ENCODE measurements around the gene PCCB.

Gene PCCB

DNA sequence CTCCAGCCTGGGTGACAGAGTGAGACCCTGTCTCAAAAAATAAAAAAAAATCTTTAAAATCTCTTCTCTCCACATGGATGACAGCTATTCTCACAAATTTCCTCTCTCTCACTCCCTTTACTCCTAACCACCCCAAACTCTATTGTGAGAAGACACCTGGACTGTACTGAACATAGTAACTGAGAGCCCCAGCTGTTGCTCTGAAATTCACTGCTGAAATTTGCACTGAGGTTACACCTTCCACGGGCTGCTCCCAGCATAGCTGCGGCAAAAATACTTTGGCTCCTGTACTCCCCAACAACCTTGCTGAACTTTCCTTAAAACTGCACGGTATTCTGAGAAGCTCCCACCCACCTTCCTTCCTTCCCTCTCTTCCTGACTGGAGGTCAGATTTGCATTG, 4.4 kb upstream of the PCCB start:
- no peak overlapping the region for H3K27ac ChIP-seq (ENCODE audit: low read depth, low read length)
- H3K9ac ChIP-seq (ENCODE audit: low read depth, low read length): no peak overlapping the region
- H3K27me3 ChIP-seq (ENCODE audit: control insufficient read depth, insufficient read depth, low read length): peaks cover 6% of the 10 kb centered on the region; the same call in 1 of the 2 replicates
- peaks cover 7% of the 10 kb centered on the region for H3K4me1 ChIP-seq (ENCODE audit: control insufficient read depth, insufficient read depth, low read length)
- H3K4me3 ChIP-seq (ENCODE audit: low read depth, low read length): no peak overlapping the region
- H3K9me3 ChIP-seq (ENCODE audit: control insufficient read depth, insufficient read depth, low read length): no peaks in the 10 kb centered on the region
- no peaks in the 10 kb centered on the region for H3K36me3 ChIP-seq (ENCODE audit: control insufficient read depth, insufficient read depth, low read length)

DNA sequence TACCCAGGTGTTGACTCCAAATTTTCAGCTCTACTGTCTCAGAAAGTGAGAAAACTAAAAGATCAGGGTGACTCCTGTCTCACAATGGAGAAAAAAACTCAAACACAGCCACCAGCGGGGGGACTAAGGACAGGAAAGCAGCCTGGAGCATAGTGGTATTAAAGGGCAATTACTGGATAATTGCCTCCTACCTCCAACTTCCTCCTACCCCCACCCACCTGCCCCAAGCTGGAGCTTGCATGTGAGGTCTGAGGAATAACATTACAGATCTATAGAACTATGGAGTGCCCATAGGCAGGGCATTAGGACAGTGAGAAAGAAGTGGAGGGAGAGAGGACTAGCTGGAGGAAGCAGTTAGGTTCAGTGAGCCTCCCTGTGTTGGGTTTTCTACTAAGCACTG, 2.7 kb upstream of the PCCB start:
- no peaks in the 10 kb centered on the region for H3K27me3 ChIP-seq (ENCODE audit: control insufficient read depth, insufficient read depth, low read length)
- no peaks in the 10 kb centered on the region for H3K9me3 ChIP-seq (ENCODE audit: control insufficient read depth, insufficient read depth, low read length)
- H3K27ac ChIP-seq (ENCODE audit: low read depth, low read length): peak overlapping the region; percentile 17
- peaks cover 16% of the 10 kb centered on the region for H3K4me1 ChIP-seq (ENCODE audit: control insufficient read depth, insufficient read depth, low read length)
- no peak overlapping the region for H3K4me3 ChIP-seq (ENCODE audit: low read depth, low read length)
- no peak overlapping the region for H3K9ac ChIP-seq (ENCODE audit: low read depth, low read length)
- no peaks in the 10 kb centered on the region for H3K36me3 ChIP-seq (ENCODE audit: control insufficient read depth, insufficient read depth, low read length)

DNA sequence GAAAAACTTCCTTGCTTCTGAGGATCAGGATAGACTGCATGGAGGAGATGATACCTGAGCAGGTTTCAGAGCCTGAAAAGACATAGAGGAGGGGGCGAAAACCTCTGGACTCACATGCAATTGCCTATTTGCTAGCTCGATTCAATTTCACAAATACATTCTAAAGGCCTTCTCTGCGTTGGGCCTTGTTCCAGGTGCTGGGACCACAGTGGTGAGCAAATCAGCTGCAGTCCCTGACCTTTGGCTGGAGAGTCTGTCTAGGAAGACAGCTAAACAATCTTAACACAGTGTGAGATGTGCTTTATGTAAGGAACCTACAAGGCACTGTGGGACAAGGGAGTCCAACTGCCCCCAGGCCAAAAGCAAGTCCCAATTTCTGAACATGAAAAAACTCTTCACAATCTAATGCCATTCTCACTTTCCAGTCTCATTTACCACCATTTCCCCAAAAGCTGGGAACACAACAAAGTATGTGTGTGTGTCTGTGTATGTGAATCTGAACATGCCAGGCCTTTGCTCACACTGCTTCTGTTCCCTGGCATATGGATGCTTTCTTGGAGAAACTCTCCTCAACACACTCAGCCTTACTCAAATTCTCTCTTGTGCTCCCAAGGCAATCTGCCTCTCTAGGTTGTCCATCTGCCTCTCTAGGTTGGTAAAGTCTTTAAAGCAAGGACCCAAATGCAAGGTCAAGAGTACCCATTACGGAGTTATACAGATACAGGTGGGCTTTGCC, 2.1 kb upstream of the PCCB start:
- Histone ChIP-seq H3K36me3 (ENCODE audit: control insufficient read depth, insufficient read depth, low read length) (no peaks in the 10 kb centered on the region), H3K27me3 (ENCODE audit: control insufficient read depth, insufficient read depth, low read length) (no peaks in the 10 kb centered on the region), H3K27ac (ENCODE audit: low read depth, low read length) (no peak overlapping the region), H3K4me3 (ENCODE audit: low read depth, low read length) (no peak overlapping the region), H3K9ac (ENCODE audit: low read depth, low read length) (no peak overlapping the region), H3K4me1 (ENCODE audit: control insufficient read depth, insufficient read depth, low read length) (peaks cover 16% of the 10 kb centered on the region), H3K9me3 (ENCODE audit: control insufficient read depth, insufficient read depth, low read length) (no peaks in the 10 kb centered on the region)

DNA sequence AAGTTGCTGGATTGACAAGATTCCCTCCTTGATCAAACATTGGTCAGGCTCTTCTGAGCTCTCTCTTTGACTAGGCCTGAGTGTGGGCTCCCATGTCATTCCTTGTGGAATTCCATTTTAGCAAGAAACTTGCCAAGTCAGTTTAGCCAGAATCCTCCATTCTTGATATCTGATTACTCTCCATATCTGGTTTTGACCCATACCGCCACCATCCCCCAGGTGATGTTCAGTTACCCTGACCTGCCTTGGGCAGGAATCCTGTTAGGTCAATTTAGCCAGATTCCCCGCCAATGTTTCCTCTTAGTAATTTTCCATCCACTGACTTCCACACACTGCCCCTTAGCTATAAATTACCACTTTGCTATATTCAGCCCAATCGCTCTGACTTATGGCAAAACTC, 1.0 kb upstream of the PCCB start:
- peaks cover 16% of the 10 kb centered on the region for H3K4me1 ChIP-seq (ENCODE audit: control insufficient read depth, insufficient read depth, low read length)
- no peak overlapping the region for H3K27ac ChIP-seq (ENCODE audit: low read depth, low read length)

DNA sequence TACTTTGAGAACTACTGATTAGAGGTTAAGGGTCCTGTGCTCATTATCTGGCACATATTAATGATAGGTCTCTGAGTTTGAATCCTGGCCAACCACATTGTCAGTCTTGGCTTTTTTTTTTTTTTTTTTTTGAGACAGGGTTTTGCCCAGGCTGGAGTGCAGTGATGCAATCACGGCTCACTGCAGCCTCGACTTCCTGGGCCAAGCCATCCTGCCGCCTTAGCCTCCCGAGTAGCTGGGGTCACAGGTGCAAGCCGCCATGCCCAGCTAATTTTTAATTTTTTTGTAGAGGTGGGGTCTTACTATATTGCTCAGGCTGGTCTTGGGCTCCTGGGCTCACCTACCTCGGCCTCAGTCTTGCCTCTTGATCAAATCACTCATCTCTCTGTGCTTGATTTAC, 547 bp upstream of the PCCB start:
- Histone ChIP-seq H3K36me3 (ENCODE audit: control insufficient read depth, insufficient read depth, low read length) (no peaks in the 10 kb centered on the region), H3K4me3 (ENCODE audit: low read depth, low read length) (peak overlapping the region; percentile 90), H3K27me3 (ENCODE audit: control insufficient read depth, insufficient read depth, low read length) (no peaks in the 10 kb centered on the region), H3K9me3 (ENCODE audit: control insufficient read depth, insufficient read depth, low read length) (no peaks in the 10 kb centered on the region), H3K9ac (ENCODE audit: low read depth, low read length) (peak overlapping the region; percentile 97), H3K27ac (ENCODE audit: low read depth, low read length) (peak overlapping the region; percentile 99), H3K4me1 (ENCODE audit: control insufficient read depth, insufficient read depth, low read length) (peaks cover 16% of the 10 kb centered on the region)

More for the DNA sequence above, 1.0 kb upstream of the PCCB start:
- H3K9ac ChIP-seq (ENCODE audit: low read depth, low read length): no peak overlapping the region
- no peaks in the 10 kb centered on the region for H3K9me3 ChIP-seq (ENCODE audit: control insufficient read depth, insufficient read depth, low read length)
- H3K4me3 ChIP-seq (ENCODE audit: low read depth, low read length): no peak overlapping the region
- no peaks in the 10 kb centered on the region for H3K27me3 ChIP-seq (ENCODE audit: control insufficient read depth, insufficient read depth, low read length)
- no peaks in the 10 kb centered on the region for H3K36me3 ChIP-seq (ENCODE audit: control insufficient read depth, insufficient read depth, low read length)

DNA sequence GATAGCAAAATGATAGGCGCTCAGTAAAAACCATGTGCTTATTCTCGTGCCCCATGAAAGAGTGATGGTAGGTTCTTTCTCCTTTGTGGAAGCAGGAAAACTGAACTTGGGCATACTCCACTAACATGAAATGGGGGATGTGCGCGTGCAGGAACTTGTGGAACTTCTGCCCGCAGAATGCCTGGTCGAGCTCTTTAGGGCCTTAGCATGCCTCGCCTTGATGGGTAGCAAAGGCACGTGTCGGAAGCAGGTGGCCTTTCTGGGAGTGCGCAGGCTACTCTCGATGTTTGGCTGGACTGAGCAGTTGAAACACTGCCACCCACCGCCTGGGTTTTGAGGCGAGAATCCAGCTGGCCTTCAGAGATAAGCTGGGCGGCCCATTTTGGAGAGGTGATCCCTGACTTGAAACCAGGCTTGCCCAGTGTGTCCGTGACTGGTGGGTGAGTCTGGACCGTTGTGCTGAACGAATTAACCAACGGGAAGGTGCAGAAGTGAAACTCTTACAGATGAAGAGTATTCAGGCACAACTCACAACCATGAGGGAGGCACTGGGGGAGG, 842 bp downstream of the PCCB start:
- peak overlapping the region; percentile 90 for H3K4me3 ChIP-seq (ENCODE audit: low read depth, low read length)
- H3K27me3 ChIP-seq (ENCODE audit: control insufficient read depth, insufficient read depth, low read length): no peaks in the 10 kb centered on the region
- no peaks in the 10 kb centered on the region for H3K9me3 ChIP-seq (ENCODE audit: control insufficient read depth, insufficient read depth, low read length)
- H3K27ac ChIP-seq (ENCODE audit: low read depth, low read length): peak overlapping the region; percentile 99
- H3K4me1 ChIP-seq (ENCODE audit: control insufficient read depth, insufficient read depth, low read length): peaks cover 16% of the 10 kb centered on the region
- peak overlapping the region; percentile 97 for H3K9ac ChIP-seq (ENCODE audit: low read depth, low read length)
- H3K36me3 ChIP-seq (ENCODE audit: control insufficient read depth, insufficient read depth, low read length): peaks cover 8% of the 10 kb centered on the region

DNA sequence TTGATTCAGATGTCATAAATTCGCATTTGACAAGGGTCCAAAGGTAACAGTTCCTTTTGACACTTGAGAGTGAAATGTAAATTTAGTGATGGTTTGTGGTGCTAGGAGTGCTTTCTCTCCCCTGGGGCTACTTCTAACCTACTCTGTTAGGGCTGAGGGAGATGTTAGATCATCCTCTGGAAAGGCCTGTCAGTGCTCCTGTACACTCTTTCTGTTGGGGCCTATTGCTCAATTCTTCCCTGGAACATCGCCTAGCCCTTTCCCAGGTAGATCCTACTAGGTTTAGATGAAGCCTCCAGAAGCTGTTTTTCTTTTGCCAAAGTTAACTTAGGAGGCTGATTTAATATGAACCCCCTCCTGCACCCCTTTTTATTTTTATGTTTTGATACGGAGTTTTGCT, 1.4 kb downstream of the PCCB start:
- no peak overlapping the region for H3K27ac ChIP-seq (ENCODE audit: low read depth, low read length)
- peaks cover 16% of the 10 kb centered on the region for H3K4me1 ChIP-seq (ENCODE audit: control insufficient read depth, insufficient read depth, low read length)
- no peaks in the 10 kb centered on the region for H3K9me3 ChIP-seq (ENCODE audit: control insufficient read depth, insufficient read depth, low read length)
- peak overlapping the region; percentile 90 for H3K4me3 ChIP-seq (ENCODE audit: low read depth, low read length)
- no peaks in the 10 kb centered on the region for H3K27me3 ChIP-seq (ENCODE audit: control insufficient read depth, insufficient read depth, low read length)
- peaks cover 13% of the 10 kb centered on the region for H3K36me3 ChIP-seq (ENCODE audit: control insufficient read depth, insufficient read depth, low read length)
- no peak overlapping the region for H3K9ac ChIP-seq (ENCODE audit: low read depth, low read length)

DNA sequence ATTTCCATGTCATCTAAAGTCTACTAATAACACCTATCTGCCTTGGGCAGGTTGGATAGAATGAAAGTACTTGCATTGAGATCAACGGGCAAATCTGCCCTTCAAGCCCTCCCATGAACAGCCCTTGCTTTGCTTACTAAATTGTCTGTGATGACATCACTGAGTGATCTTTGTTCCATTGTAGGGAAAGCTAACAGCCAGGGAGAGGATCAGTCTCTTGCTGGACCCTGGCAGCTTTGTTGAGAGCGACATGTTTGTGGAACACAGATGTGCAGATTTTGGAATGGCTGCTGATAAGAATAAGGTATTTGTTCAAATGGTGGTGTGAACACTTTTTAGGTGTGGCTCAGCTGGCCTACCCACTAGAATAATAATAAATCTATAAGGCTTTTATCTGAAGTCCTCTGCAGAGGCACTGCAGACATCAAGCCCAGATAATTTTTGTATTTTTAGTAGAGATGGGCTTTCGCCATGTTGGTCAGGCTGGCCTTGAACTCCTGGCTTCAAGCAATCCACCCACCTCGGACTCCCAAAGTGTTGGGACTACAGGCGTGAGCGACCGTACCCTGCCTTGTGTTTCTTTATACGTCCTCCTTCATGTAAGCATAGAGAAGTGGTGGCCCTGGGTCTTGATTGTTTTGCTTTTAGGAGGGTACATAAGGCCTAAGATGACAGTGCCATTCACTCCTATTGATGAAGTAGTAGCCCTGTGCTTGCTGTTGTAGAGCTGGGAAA, 5.7 kb downstream of the PCCB start:
- peaks cover 8% of the 10 kb centered on the region for H3K4me1 ChIP-seq (ENCODE audit: control insufficient read depth, insufficient read depth, low read length)
- H3K4me3 ChIP-seq (ENCODE audit: low read depth, low read length): no peak overlapping the region
- no peak overlapping the region for H3K9ac ChIP-seq (ENCODE audit: low read depth, low read length)
- H3K36me3 ChIP-seq (ENCODE audit: control insufficient read depth, insufficient read depth, low read length): peaks cover 55% of the 10 kb centered on the region
- H3K9me3 ChIP-seq (ENCODE audit: control insufficient read depth, insufficient read depth, low read length): no peaks in the 10 kb centered on the region
- no peak overlapping the region for H3K27ac ChIP-seq (ENCODE audit: low read depth, low read length)
- H3K27me3 ChIP-seq (ENCODE audit: control insufficient read depth, insufficient read depth, low read length): no peaks in the 10 kb centered on the region

DNA sequence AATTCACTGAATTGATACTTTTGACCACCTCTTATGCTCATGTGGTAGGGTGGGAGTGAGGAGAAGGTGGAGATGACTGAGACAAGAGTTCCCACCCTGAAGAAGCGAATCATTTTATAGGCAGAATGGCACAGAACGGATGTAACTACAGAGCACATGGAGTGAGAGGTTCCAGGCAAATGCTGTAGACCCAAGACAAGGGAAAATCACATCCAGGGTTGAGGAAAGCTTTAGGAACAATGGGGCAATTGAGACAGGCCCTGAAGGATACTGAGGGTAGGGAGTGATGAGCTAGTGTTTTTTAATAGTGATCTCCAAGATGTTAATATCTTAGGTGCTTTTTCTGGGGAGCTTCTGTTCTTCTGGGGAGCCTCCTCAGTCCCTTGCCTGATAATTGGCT, 8.1 kb downstream of the PCCB start:
- Histone ChIP-seq H3K36me3 (ENCODE audit: control insufficient read depth, insufficient read depth, low read length) (peaks cover 75% of the 10 kb centered on the region), H3K4me3 (ENCODE audit: low read depth, low read length) (no peak overlapping the region), H3K9ac (ENCODE audit: low read depth, low read length) (no peak overlapping the region), H3K4me1 (ENCODE audit: control insufficient read depth, insufficient read depth, low read length) (no peaks in the 10 kb centered on the region), H3K27ac (ENCODE audit: low read depth, low read length) (no peak overlapping the region), H3K9me3 (ENCODE audit: control insufficient read depth, insufficient read depth, low read length) (no peaks in the 10 kb centered on the region), H3K27me3 (ENCODE audit: control insufficient read depth, insufficient read depth, low read length) (no peaks in the 10 kb centered on the region)

DNA sequence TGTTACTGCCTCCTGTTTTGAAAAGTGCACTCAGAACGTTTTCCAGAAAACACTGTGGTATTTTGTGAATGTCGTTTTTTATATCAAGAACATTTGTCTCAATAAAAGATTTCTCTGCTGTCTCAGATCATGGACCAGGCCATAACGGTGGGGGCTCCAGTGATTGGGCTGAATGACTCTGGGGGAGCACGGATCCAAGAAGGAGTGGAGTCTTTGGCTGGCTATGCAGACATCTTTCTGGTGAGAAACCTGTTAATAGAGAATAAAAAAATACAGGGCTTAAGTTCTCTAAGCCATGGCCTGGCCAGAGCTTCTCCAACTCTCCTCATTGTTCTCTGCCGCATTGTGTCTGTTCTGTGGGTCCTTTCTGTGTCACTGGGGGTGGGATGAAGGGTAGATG, 11.7 kb downstream of the PCCB start:
- no peaks in the 10 kb centered on the region for H3K4me1 ChIP-seq (ENCODE audit: control insufficient read depth, insufficient read depth, low read length)
- no peaks in the 10 kb centered on the region for H3K9me3 ChIP-seq (ENCODE audit: control insufficient read depth, insufficient read depth, low read length)
- no peak overlapping the region for H3K9ac ChIP-seq (ENCODE audit: low read depth, low read length)
- no peaks in the 10 kb centered on the region for H3K27me3 ChIP-seq (ENCODE audit: control insufficient read depth, insufficient read depth, low read length)
- H3K27ac ChIP-seq (ENCODE audit: low read depth, low read length): no peak overlapping the region
- H3K4me3 ChIP-seq (ENCODE audit: low read depth, low read length): no peak overlapping the region
- H3K36me3 ChIP-seq (ENCODE audit: control insufficient read depth, insufficient read depth, low read length): peaks cover 71% of the 10 kb centered on the region

DNA sequence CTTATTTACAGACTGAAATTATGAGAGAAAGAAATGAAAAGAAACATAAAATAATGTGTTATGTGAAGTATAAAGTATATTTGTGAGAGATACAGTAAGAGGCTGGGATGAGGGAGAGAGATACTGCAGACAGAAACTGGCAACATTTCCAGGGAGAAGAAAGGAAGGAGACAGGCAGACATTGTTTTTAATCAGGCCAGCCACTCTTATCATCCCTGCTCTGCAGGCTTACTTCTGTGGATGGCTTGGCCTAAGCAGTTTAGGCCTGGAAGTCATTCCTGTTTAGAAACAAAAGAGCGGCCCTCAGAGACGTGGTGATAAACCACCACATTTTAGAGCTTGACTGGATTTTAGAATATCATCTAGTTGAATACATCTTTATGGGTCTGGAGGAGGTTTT, 12.4 kb downstream of the PCCB start:
- peaks cover 67% of the 10 kb centered on the region for H3K36me3 ChIP-seq (ENCODE audit: control insufficient read depth, insufficient read depth, low read length)
- no peaks in the 10 kb centered on the region for H3K27me3 ChIP-seq (ENCODE audit: control insufficient read depth, insufficient read depth, low read length)
- H3K9ac ChIP-seq (ENCODE audit: low read depth, low read length): no peak overlapping the region
- no peaks in the 10 kb centered on the region for H3K4me1 ChIP-seq (ENCODE audit: control insufficient read depth, insufficient read depth, low read length)
- no peak overlapping the region for H3K4me3 ChIP-seq (ENCODE audit: low read depth, low read length)
- no peak overlapping the region for H3K27ac ChIP-seq (ENCODE audit: low read depth, low read length)
- no peaks in the 10 kb centered on the region for H3K9me3 ChIP-seq (ENCODE audit: control insufficient read depth, insufficient read depth, low read length)
